ENCODE measurements around the gene APCDD1. TPM values are rescaled to one million over a fixed set of nuclear protein-coding genes. Genes with fewer than 3 reads are reported as not detected.
"Not testable (repeated sequence)": the region's sequence is repeated elsewhere in the genome, so short reads cannot be mapped to it uniquely, and the experiment has no call there.

The APCDD1 gene
- total RNA-seq, 2 donors from 2014 or later: 41.0 to 126 TPM

GRCh38 chr18:10462597-10462996 lies 8.2 kb downstream of the APCDD1 start:
- intact Hi-C loops (cut with DNase I): no loop called here
- H3K4me3 ChIP-seq: no peak overlapping the region
- WGBS: 63% methylated on average over 2 of the region's 2 CpGs
- TF ChIP-seq POLR2AphosphoS5 (IDR thresholded peaks at IDR 0.05): no peak
- no peak for TF ChIP-seq CTCF (IDR thresholded peaks at IDR 0.05)
- TF ChIP-seq POLR2A (IDR thresholded peaks at IDR 0.05): no peak
- H3K27me3 ChIP-seq (replicated peaks; ENCODE audit: insufficient read depth): no peaks in the 10 kb centered on the region
- H3K4me1 ChIP-seq (replicated peaks): no peaks in the 10 kb centered on the region
- no peaks in the 10 kb centered on the region for H3K9me3 ChIP-seq
- DNase-seq (ENCODE audit: low spot score): no peak
- no peak overlapping the region for H3K27ac ChIP-seq
- H3K36me3 ChIP-seq: no peaks in the 10 kb centered on the region

DNA sequence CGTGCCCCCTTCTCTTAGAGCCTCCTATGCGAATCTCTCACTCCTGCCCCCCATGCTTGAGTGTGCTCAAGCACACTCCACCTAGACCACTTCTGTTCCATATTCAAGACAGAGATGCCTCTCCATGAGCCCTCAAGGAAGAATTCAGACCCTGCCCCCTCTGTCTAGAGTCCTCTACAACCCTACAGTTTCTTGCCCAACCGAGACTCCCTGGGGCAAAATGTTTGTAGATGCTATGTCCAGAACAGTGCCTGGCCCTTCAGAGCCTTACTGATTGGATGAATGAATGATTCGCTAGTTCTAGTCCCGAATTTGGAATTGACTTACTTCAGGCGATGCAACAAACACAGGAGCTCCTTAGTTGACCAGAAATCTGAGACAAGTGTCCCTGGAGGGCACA lies 8.7 kb downstream of the APCDD1 start:
- no peaks in the 10 kb centered on the region for H3K4me1 ChIP-seq (replicated peaks)
- TF ChIP-seq POLR2A (IDR thresholded peaks at IDR 0.05): no peak
- TF ChIP-seq POLR2AphosphoS5 (IDR thresholded peaks at IDR 0.05): no peak
- TF ChIP-seq CTCF (IDR thresholded peaks at IDR 0.05): no peak
- 96% methylated on average over 6 of the region's 6 CpGs for WGBS
- H3K27ac ChIP-seq: no peak overlapping the region
- no peaks in the 10 kb centered on the region for H3K36me3 ChIP-seq
- intact Hi-C loops (cut with DNase I): no loop called here
- H3K9me3 ChIP-seq: no peaks in the 10 kb centered on the region
- no peak overlapping the region for H3K4me3 ChIP-seq
- DNase-seq (ENCODE audit: low spot score): no peak
- H3K27me3 ChIP-seq (replicated peaks; ENCODE audit: insufficient read depth): no peaks in the 10 kb centered on the region

DNA sequence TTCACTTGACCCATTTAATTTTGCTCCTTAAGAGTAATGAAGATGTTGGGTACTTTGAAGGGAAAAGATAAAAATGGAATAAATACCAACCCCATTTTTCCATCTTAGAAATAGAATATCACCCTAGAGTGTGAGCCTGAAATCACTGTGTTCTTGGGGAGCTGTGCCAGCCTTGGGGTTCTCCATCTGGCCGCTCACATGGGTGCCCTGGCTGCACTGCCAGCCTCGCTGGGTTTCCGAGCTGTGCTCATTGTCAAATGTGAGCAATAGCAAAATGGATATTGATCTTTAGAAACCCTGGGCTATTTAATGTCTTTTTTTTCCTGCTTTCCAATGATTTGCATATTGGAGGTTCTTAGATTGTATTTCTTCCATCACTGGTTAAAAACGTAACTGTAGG lies 9.3 kb downstream of the APCDD1 start:
- TF ChIP-seq CTCF (IDR thresholded peaks at IDR 0.05): no peak
- no peak for TF ChIP-seq POLR2A (IDR thresholded peaks at IDR 0.05)
- TF ChIP-seq POLR2AphosphoS5 (IDR thresholded peaks at IDR 0.05): no peak
- no peak for DNase-seq (ENCODE audit: low spot score)
- Histone ChIP-seq H3K27ac (no peak overlapping the region), H3K36me3 (no peaks in the 10 kb centered on the region), H3K4me3 (no peak overlapping the region), H3K9me3 (no peaks in the 10 kb centered on the region), H3K4me1 (replicated peaks) (no peaks in the 10 kb centered on the region), H3K27me3 (replicated peaks; ENCODE audit: insufficient read depth) (no peaks in the 10 kb centered on the region)
- intact Hi-C loops (cut with DNase I): no loop called here
- WGBS: 91% methylated on average over 4 of the region's 4 CpGs

GRCh38 chr18:10464161-10464648 lies 9.8 kb downstream of the APCDD1 start:
- H3K4me3 ChIP-seq; H3K36me3 ChIP-seq; H3K27ac ChIP-seq; intact Hi-C loops (cut with DNase I); DNase-seq (ENCODE audit: low spot score); H3K27me3 ChIP-seq (replicated peaks; ENCODE audit: insufficient read depth); H3K9me3 ChIP-seq; H3K4me1 ChIP-seq (replicated peaks): not testable (repeated sequence)
- WGBS: 92% methylated on average over 2 of the region's 2 CpGs

- no peak for DNase-seq (ENCODE audit: low spot score)
- Histone ChIP-seq H3K27me3 (replicated peaks; ENCODE audit: insufficient read depth) (no peaks in the 10 kb centered on the region), H3K36me3 (no peaks in the 10 kb centered on the region), H3K4me1 (replicated peaks) (no peaks in the 10 kb centered on the region), H3K9me3 (no peaks in the 10 kb centered on the region), H3K27ac (no peak overlapping the region), H3K4me3 (no peak overlapping the region)
- TF ChIP-seq CTCF (IDR thresholded peaks at IDR 0.05) (no peak), POLR2AphosphoS5 (IDR thresholded peaks at IDR 0.05) (no peak)
- intact Hi-C loops (cut with DNase I): no loop called here
- 71% methylated on average over 9 of the region's 9 CpGs for WGBS
These were observed 10.9 kb downstream of the APCDD1 start for GRCh38 chr18:10465174-10465939.
